ENCODE results near the gene TTC9C.

Gene TTC9C

GRCh38 chr11:62771144-62772021 lies 43.1 kb downstream of the TTC9C start, which contains the start of gene TAF6L:
Gene TAF6L (plus strand): TSS chr11:62771396. CDS start chr11:62775784, 4,388 bp downstream.
- no peak for TF ChIP-seq CTCF (conservative IDR thresholded peaks at IDR 0.05; ENCODE audit: low read depth, low read length)
- peak; percentile 81 for DNase-seq (ENCODE audit: low read depth)
- H3K4me3 ChIP-seq (ENCODE audit: low read length), result peak within 1 kb of the TSS; percentile 76

- no peak for TF ChIP-seq CTCF (conservative IDR thresholded peaks at IDR 0.05; ENCODE audit: low read depth, low read length)
- no peak for DNase-seq (ENCODE audit: low read depth)
- no peak overlapping the region for H3K4me3 ChIP-seq (ENCODE audit: low read length)
These were observed 46.1 kb downstream of the TTC9C start for GRCh38 chr11:62774407-62774806.

GRCh38 chr11:62775646-62776045 lies 47.4 kb downstream of the TTC9C start:
- DNase-seq (ENCODE audit: low read depth), result no peak
- no peak for TF ChIP-seq CTCF (conservative IDR thresholded peaks at IDR 0.05; ENCODE audit: low read depth, low read length)
- H3K4me3 ChIP-seq (ENCODE audit: low read length), result no peak overlapping the region

- no peak overlapping the region for H3K4me3 ChIP-seq (ENCODE audit: low read length)
- no peak for DNase-seq (ENCODE audit: low read depth)
- no peak for TF ChIP-seq CTCF (conservative IDR thresholded peaks at IDR 0.05; ENCODE audit: low read depth, low read length)
These were observed 49.1 kb downstream of the TTC9C start for GRCh38 chr11:62777389-62777788.

GRCh38 chr11:62778441-62778840 lies 50.2 kb downstream of the TTC9C start:
- no peak for DNase-seq (ENCODE audit: low read depth)
- H3K4me3 ChIP-seq (ENCODE audit: low read length), result no peak overlapping the region
- TF ChIP-seq CTCF (conservative IDR thresholded peaks at IDR 0.05; ENCODE audit: low read depth, low read length), result no peak

GRCh38 chr11:62782753-62783152 lies 54.5 kb downstream of the TTC9C start:
- H3K4me3 ChIP-seq (ENCODE audit: low read length), result no peak overlapping the region
- no peak for TF ChIP-seq CTCF (conservative IDR thresholded peaks at IDR 0.05; ENCODE audit: low read depth, low read length)
- no peak for DNase-seq (ENCODE audit: low read depth)

Data from retinal pigment epithelial cell (primary cell).